HG02885 (cell line): ENCODE data around the gene SMARCB1.

Experiments used
- ATAC-seq: cut with Tn5 transposase; IDR thresholded peaks from one replicate; pipeline ENCODE4 v1.9.1; 2021; ENCODE audit warnings: mild to moderate bottlenecking; ENCODE audit not compliant: unreplicated experiment, poor library complexity

SMARCB1 gene

DNA sequence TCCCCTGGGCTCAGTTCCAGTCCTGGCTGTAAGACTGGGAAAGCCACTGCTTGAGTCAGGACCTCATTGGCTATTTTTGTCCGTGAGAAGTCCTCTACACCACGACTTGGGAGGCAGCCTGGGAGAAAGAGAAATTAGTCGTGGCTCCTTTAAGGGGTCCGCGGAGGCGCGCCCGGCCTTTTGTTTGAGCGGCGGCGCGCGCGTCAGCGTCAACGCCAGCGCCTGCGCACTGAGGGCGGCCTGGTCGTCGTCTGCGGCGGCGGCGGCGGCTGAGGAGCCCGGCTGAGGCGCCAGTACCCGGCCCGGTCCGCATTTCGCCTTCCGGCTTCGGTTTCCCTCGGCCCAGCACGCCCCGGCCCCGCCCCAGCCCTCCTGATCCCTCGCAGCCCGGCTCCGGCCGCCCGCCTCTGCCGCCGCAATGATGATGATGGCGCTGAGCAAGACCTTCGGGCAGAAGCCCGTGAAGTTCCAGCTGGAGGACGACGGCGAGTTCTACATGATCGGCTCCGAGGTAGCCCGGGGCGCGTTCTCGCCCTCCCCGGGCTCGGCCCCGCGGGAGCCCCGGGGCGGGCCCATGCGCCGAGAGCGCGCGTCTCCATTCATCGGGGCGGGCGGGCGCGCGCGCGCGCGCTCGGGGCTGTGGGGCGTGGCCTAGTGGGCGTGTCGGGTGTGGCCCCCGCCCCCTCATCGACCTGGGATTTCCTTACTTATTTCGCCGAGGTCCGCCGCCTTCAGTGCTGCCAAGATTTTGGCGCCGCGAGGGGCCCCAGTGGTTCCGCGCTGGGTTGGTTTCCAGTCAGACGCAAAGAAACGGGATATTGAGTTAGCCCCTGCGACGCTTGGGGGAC is at the start of gene SMARCB1:
SMARCB1 (plus strand) TSS at position 215 of the 848 bp plus-strand sequence; CDS start at position 419, 204 bp downstream.
- peak; percentile 81 for ATAC-seq

GRCh38 chr22:23737696-23738095 is 49.1 kb upstream of the SMARCB1 start:
- ATAC-seq: no peak

DNA sequence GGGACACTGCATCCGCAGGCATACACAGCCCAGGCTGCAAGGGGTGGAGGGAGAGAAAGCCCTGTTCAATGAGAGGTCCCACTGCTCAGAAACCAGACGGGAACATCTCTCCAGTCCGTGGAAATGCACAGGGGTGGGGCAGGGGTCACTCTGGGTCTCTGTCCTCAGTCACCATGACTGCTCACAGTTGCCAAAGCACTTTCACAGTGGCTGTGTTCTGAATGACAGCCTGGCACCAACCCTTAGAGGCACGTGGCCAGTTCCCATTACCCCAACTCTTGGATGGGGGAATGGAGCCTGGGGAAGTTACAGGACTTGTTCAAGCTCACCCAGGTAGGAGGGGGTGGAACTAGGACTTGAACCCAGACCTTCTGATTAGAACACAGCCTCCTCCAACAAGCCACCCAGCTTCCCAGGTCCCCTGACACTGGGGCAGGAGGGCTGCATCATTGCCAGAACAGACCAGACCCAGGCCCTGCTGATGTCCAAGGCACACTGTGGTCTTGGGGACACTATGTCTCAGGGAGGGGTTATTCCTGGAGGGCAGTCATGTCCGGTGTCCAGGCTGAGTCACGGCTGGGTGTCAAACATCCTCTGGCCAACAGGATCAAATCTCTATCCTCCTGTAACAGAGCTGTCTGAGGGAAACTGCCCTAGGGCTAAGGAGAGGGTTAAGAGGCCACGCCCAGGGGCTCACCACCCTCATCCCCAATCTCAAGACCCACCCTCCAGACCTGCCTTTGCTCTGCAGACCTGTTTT is 44.1 kb upstream of the SMARCB1 start:
- ATAC-seq: no peak

DNA sequence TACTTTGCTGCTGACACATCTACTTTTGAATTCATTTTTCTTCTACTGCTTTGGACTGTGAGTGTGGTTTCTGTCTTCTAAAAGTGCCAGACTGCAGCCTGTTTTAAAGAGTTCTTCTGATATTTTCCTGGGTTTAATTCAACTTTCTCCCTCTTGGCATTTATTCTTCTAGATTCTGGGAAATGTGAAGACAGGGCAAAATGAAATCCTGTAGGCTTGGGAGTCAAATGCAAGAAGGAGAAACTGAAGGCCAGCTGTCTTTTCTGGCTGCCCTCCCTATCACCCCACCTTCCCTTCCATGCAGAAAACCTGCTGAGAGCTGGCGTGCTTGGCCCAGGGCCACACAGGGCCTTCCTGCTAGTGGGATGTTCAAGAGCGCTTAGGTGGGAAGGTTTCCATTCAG is 43.5 kb upstream of the SMARCB1 start:
- ATAC-seq: no peak

GRCh38 chr22:23744001-23744400 is 42.8 kb upstream of the SMARCB1 start:
- no peak for ATAC-seq

DNA sequence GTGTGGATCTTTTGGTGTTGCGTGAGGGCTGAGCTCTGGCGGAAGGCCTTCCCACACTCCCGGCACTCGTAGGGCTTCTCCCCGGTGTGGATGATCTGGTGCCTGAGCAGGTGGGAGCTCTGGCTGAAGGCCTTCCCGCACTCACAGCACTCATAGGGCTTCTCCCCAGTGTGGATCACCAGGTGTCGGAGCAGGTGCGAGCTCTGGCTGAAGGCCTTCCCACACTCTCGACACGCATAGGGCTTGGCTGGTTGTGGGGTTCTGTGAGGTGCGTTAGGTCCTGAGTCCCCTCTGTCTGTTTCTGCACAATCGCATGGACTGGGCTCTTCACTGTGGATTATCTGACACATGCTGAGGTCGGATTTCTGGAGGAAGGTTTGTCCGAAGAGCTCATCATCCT is 42.3 kb upstream of the SMARCB1 start:
- ATAC-seq: no peak

- no peak for ATAC-seq
These were observed 41.0 kb upstream of the SMARCB1 start for GRCh38 chr22:23745791-23746190.

- no peak for ATAC-seq
These were observed 36.9 kb upstream of the SMARCB1 start for GRCh38 chr22:23749841-23750301.

GRCh38 chr22:23750367-23750713 is 36.4 kb upstream of the SMARCB1 start:
- ATAC-seq: no peak

- peak; percentile 78 for ATAC-seq
These were observed 35.9 kb upstream of the SMARCB1 start, which contains the start of gene ZNF70 for GRCh38 chr22:23750714-23751440. TSS of gene ZNF70 (minus strand) at chr22:23751112. CDS start at chr22:23745140, 5,972 bp downstream.

DNA sequence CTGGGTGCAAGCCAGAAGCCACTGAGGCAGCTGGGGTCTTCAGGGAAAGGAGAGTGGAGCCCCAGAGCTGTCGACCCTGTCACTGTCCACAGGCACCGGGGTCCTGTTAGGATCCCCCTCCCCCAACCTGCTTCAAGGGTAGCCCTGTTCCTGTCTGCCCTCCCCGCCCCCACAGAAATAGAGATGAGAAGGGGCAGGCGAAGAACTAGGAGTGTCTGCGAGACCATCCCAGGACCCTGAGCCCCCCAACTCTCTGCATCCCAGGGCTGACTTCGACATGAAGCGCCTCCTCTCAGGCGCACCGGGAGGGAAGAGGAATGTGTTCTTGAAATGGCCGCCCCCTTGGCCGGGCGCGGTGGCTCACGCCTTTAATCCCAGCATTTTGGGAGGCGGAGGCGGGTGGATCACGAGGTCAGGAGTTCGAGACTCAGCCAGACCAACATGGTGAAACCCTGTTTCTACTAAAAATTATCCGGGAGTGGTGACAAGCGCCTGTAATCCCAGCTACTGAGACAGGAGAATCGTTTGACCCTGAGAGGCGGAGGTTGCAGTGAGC is 35.2 kb upstream of the SMARCB1 start:
- ATAC-seq: peak; percentile 12

- ATAC-seq: no peak
These were observed 34.6 kb upstream of the SMARCB1 start for GRCh38 chr22:23752090-23752691.

DNA sequence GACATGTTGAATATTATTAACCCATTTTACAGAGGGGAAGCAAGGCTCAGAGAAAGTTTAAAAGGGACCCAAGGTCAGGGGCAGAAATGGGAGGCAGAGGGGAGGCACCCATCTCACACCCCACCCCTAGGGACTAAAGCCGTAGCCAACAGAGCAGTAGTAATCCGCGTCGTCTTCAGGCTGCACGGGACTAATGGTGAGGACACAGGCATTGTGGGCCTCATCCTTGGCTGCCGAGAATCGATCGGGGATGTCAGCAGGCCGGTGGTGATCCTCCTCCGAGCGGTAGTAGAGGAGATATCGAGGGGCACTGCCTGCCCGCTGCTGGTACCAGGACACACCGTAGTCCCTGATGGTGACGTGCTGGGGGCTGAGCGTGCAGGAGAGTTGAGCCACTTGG is 34.0 kb upstream of the SMARCB1 start:
- ATAC-seq: no peak

DNA sequence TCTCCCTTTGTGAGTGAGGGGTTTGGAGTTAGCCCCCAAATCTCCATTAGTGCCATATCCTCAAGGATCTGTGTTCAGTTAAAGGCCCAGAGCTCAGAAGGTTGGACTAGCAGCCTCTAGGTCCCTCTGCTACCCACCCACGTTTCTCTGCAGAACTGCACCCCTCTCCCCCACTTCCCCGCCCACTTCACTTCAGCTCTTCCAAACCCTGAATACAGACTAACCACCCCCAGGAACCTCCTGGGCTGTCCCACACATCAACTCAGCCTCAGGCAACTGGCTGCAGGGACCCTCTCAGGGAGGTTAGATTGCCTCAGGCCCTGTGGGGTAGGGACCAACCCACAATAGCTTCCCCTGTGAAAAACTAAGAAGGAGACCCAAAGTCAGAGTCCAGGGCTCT is 33.4 kb upstream of the SMARCB1 start:
- no peak for ATAC-seq

GRCh38 chr22:23754220-23754919 is 32.4 kb upstream of the SMARCB1 start, which contains the start of gene VPREB3:
TSS of gene VPREB3 (minus strand) at chr22:23754425. CDS start at chr22:23754363, 62 bp downstream.
- no peak for ATAC-seq

GRCh38 chr22:23754980-23755636 is 31.7 kb upstream of the SMARCB1 start:
- no peak for ATAC-seq

- no peak for ATAC-seq
These were observed 31.1 kb upstream of the SMARCB1 start for GRCh38 chr22:23755711-23756110.

GRCh38 chr22:23756891-23757290 is 29.9 kb upstream of the SMARCB1 start:
- no peak for ATAC-seq

DNA sequence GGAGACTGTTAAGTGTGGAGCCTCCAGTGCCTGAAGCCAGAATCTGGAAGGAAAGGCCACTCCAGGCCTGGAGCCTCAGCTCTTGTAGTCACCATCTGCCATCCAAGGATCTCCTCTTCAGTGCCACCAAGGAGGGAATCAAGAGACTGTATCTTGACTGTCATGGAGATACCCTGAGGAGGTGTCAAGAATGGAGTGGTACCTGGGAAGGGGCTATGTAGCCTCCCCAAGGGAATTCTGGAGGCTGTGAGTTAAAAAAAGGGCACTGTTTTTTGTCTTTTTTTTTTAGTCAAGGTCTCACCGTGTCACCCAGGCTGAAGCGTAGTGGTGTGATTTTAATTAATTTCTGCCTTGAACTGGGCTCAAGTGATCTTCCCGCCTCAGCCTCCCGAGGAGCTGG is 27.2 kb upstream of the SMARCB1 start:
- no peak for ATAC-seq
